Stimulated activated CD8-positive, alpha-beta memory T cell treated with anti-CD3 and anti-CD28 coated beads, Interleukin-12 subunit alpha, Interleukin-12 subunit beta, amount 100 ng/mL, for 24 hours (primary cell): Measurements from ENCODE around the gene MYLK2.
A peak's percentile ranks its signal among the peaks of the same experiment; 100 is the strongest.

ENCODE experiments used
- DNase-seq: peaks from one replicate; pipeline ENCODE4 v3.0.0-alpha.2; 2020; ENCODE audit errors: extremely low read depth

Gene MYLK2

DNA sequence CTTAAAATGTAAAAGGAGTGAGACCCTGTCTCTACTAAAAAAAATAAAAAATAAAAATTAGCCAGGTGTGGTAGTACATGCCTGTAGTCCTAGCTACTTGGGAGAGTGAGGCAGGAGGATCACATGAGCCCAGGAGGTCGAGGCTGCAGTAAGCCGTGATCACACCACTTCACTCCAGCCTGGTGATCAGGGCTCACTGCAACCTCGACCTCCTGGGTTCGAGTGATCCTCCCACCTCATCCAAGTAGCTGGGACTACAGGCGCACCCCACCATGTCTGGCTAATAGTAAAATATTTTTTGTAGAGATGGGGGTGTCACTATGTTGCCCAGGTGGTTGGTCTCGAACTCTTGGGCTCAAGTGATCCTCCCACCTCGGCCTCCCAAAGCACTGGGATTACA is 34.3 kb downstream of the MYLK2 start:
- no peak for DNase-seq

DNA sequence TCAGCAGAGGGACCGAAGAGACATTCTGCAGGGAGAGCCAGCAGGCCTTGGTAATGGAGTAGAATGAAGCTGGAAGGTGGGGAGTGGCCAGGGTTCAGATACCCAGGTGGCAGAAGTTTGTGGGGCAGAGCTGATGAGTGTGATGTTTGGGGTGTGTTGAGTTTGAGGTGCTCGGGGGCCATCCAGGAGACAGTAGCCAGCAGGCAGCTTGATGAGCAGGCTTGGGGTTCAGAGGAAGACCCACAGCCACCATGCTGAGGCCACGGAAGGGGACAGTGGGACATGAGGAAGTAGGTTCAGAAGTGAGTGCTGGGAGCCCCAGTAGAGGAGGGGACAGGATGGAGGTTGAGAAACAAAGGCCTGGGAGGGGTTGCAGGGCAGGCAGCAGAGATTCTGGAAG is 37.4 kb downstream of the MYLK2 start:
- DNase-seq: no peak

DNA sequence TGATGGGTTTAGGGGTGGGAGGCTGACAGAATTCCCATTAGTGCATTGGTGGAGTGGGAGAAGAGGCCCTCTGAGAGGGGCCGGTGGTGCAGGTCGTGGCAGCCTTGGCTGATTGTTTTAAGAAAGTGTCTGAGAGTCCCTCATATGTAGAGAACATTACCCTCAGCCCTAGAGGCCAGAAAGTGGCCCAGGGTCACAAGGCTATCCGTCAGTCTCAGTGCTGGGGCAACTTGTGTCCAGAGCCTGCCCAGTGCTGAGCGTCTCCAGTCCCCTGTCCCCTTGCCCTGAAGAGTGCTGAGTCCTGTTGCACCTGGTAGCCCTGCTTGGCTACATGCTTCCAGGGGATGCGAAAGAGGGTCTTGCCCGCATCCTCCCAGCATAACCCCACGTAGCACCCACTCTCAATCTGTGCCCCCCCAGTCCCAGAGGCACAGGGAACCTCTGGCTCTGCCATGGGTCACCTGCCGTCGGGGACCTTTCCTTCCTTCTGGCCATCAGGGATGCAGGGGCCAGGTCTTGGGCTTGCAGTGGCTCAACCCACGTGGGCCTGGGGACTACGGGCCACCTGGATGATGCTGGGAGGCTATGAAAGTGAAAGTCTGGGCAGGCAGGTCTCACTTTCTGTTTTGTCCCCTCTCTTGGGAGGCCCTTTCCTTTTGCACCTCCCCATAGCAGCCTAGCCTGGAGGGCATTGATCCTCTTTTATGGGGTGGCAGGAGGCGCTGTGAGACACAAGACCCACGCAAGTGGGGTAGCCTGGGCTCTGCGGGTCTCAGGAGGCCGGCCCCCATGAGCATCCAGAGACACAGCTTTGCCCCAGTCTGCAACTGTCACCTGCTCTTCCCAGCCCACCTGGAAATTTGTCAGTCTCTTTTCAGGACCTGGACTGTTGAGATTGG is 39.0 kb downstream of the MYLK2 start:
- DNase-seq: no peak

DNA sequence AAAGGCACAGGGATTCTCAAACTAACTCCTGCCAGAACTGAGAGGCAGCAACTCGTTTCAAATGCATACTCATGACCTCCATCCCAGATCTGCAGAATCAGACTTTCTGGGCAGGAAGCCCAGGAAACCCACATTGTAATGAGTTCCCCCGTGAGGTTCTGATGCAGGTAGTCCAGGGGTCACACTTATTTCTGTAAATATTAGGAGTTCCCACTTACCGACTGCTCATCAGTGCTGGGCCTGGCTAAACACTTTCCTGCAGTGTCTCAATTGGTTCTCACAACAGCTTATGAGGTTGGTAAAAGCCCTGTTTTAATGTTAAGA is 39.6 kb downstream of the MYLK2 start:
- no peak for DNase-seq

DNA sequence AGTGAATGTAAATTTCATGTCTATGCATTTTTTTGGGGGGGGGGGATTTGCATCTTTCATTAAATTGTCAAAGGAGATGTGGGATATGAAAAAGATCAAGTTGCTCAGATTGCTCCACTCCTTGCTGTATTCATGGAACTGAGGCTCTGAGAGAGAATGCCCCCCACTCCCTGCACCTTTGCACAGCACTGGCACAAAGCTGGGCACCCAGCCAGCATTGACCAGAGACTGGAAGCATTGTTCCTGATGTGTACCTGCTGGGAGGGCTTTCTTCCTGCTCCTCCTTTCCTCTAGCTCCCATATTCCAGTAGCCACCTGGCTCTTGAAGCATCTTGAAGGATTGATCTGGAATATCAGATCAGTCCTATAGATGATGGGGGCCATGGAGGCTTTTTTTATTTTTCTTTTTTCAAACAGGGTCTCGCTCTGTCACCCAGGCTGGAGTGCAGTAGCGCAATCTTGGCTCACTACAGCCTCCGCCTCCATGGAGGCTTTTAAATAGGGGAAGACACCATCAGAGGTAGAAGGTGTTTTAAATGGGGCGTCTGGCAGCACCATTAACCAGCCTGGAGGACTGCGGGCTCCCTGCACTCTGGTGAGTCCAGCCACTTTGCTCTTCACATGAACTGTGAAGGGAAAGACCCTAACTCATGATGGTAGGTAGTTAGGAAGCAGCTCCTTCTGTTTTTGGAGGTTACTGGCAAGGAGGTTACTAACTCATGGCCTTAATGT is 40.3 kb downstream of the MYLK2 start:
- no peak for DNase-seq

DNA sequence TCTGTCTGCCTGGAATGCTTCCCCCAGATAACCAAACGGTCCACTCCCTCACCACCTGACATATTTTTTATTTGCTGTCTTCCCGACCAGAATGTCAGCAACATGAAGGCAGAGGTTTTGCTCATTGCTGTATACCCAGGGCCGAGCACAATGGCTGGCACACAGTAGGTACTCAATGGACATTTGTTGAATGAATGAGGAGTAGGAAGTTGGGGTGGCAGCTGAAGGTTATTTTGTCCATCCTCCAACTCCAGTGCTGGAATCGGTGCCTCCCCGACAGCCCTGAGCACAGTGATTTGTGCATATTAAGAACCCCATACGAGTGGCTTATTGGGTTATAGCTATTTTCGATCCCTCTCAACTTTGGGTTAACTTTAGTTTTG is 40.8 kb downstream of the MYLK2 start:
- DNase-seq: no peak

DNA sequence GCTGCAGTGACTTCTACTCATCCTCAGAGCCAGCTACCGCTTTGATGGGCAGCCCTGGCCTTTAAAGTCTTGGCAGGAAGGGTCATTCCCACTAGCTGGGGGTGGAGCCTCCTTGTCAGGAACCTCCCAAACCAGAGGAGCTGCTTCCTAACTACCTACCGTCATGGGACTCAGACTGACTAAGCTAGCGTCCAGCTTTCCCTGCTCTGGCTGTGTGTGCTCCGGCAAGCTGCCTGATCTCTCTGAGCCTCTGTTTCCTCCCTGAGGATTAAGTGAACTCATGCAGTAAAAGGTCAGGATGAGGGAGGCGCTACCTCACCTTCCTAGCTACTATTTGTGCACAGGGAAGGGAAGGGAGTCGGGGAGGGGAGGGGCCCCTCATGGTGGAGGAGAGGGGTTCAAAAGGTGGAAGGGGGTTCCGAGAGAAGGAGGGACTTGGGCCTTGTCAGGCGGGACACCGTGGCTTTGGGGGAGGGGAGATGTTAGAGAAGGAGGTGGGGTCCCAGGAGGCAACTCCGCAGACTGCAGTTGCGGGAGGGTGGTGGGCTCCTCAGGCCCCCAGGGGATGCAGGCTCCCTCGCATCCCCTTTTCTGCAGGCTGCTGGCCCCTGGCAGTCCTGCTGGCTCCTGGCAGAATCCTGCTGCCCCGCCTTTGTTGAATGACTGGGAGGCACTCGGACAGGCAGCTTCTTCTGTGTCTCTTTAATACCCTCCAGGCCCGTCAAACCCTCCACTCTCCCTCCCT is 41.4 kb downstream of the MYLK2 start:
- no peak for DNase-seq

DNA sequence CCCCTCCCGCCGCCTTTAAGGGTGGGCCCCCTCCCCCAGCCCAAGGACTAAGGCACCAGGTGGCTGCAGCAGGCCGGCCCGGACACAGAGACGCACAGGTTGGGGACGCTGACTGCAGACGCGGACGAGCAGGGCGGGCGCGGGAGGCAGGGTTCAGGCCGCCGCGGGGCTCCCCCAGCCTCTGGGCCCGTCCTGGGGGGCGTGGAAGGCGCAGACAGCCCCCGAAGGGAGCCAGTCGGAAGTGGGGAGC is 41.9 kb downstream of the MYLK2 start:
- no peak for DNase-seq

DNA sequence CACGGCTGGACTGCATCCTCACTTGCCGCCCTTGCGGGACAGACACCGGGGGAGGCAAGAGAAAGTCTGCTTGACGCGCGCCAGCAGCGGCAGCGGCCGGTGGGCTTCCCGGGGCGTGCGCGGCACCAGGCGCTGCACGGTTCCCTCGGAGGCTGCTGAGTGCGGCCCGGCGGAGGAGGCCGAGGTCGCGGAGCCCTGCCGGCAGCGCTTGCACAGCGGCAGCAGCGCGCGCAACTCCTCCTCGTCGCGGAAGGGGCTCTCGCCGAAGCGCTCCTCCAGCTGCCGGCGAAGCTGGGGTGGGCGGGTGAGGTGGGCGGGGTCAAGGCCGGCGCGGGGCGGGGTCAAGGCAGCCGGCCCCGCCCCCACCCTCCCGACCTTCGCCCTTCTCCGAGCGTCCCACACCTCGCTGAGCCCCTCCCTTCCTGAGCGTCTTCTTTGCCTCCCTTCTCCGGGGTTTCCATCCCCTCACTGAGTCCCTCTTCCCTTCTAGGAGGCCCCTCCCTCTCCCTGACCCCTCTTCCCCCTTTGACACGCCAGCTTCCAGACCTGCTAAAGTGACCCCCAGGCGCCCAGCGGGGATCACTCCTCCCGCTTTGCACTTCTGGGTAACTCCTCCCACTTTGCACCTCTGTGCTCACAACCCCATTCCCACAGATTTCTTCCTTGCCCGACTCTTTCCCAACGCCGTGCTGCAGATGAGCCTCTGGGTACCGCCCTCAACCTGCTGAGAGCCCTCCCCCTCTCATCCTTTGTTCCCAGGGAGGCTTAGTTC is 42.4 kb downstream of the MYLK2 start:
- DNase-seq: peak; percentile 43

DNA sequence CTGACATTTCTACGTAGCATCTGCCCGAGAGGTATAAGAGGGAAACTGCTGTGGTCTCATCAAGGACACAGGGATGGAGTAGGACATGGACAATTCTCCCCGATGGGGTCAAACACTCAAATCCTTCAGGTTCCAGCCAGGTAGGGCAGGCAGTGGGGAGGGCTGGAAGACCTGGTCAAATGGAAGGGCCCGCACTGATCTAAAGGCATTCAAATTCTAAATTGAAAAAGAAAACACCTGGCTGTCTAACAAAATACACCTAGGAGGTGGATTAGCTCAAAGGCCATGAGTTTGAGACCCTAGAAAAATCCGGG is 43.0 kb downstream of the MYLK2 start:
- DNase-seq: no peak

DNA sequence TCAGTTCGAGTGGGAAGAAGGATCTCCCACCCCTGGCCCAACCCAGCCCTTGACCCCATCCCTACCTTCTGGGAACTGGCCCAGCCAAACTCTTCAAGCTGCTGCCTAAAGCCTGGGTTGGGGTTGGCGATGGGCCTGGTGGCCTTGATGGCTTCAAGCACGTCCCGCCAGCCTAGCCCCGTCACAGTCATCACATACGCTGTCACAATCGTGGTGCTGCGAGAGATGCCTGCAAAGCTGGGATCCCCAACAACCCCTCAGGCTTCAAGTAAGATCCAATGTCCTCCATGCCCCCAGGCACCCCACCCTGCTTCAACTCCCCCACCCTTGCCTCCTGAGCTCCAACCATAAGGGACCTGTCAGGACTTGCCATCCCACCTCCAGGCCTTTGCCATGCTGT is 43.4 kb downstream of the MYLK2 start:
- no peak for DNase-seq

DNA sequence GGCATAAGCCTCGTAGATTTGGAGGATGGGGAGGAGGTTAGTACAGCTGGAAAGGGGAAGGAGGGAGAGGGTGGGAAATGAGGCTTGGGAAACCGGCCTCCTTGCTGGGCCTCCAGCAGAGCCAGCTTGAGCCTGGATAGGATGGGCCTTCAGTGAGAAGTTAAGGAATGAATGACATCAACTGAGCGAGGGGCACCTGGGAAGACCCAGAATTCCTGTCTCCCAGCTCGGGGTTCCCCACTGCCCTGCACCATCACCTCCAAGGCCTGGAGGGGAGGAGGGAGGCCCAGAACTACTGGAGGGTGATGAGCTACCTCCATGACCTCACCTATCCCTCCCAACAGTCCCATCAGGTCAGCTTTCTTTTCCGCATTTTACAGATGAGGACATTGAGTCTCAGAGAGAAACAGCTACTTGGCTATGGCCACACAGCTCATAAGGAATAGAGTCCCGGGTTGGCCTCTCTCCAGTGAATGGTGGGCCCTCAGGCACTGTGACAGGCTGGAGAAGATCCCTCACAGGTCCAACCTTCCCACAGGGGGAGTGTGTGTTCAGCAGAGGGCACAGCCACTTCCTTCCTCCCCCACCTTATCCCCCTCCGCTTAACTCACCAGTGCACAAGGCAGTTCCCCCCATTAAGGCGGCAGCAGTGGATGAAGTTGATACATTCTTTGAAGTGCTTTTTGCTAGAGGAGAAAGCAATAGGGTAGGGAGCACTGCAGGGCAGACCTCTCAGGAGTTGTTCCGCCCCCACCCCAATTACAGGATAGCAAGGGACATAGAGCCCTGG is 44.3 kb downstream of the MYLK2 start:
- no peak for DNase-seq

DNA sequence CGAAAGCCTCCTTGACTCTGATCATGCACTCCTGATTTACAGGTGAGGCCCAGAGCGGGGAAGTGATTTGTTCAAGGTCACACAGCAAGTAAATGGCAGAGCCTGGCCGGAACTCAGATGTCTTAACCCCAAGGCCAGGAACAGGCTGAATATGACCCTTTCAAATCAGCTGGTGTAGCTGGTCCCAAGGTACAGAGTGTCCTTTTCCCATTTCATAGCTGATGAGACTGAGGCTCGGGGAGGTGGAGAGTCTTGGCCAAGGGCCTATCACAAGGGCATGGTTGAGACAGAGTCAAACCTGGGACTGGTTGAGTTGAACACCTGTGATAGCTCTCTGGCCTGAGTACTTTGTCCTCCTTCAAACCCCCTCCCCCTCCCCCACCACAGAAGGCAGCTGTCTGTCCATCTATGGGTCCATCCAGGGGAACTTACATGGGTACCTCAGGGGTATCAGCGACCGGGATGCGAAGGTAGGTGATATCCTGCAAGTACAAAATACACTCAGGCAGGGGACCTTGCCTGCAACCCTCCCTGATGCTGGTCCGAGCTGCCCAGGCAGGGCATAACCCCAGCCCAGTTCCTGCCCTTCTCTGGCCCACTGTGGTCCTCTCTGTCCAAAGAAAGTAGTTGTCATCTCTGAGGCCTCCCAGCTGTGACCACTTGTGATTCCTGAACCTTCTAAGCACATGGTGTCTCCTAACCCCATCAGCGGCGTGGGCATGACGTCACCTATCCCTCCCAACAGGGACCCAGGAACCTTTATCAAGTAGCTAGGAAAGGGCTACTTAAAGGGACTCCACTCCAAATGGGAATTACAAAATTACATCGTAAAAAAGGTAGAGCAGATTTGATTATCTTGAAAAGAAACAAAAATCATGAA is 45.6 kb downstream of the MYLK2 start:
- DNase-seq: no peak

DNA sequence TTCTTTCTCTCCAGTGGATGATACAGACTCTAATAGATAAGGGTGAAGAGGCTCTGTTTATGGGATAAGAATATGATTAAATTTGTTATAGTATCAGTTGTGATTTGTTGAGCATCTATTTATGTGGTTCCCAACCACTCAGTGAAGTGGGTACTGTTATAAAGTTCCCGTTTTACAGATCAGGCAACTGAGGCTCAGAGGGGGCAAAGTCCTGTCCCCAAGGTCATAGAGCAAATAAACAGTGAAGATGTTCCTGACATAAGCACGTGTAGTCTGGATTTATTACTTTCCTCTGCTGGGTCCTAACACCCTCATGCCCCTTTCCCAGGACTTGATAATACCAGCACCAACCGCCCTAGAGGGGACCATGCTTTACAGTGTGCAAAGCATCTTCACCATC is 47.1 kb downstream of the MYLK2 start:
- DNase-seq: no peak

DNA sequence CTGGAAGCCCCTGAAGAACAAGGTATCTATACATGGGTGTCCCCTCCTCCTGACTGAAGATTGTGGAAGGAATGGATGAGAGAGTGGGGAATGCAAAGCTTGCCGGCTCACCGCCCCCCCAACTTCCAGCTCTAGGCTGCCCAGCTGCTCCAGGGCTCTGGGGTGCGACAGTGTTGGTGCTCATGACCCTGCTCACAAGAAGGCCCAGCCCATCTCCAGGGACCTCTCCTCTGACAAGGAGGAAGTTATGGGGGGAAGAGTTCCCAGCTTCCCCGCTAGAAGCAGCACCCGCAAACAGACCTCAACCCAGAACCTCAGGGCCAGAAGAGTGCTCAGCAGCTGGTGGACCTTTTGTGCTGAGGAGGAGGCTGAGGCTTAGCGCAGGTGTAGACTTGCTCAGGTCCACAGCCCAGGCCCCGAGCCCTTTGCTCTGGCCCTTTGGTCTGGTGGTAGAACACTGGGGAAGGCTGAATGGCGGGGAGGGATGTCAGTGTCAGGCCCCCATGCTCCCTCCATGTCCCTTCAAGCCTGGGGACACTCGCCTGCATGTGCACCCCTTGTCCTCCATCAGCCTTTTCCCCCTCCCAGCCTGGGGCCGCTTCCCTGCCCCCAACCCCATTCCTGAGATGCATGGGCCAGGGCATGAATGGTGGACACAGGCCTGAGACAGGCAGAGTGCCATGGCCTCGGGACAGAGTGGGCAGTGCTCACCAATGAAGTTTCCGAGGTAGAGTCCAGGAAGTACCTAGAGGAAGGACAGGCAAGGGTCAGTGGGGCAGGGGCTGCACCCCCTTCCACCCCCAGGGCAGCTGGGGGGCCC is 49.9 kb downstream of the MYLK2 start:
- DNase-seq: no peak

DNA sequence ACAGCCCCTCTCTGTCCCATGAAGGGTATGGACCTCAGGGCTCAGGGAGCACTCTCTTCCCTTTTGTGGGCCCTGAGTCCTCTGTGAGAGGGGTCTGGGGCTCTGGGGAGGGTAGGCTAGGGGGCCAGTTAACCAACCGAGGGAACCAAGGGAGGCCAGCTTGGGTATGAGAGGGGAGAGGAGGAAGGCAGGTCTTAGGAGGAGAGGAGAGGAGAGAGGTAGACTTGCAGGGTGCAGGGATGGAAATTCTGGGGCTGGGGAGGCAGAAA is 50.5 kb downstream of the MYLK2 start:
- no peak for DNase-seq

DNA sequence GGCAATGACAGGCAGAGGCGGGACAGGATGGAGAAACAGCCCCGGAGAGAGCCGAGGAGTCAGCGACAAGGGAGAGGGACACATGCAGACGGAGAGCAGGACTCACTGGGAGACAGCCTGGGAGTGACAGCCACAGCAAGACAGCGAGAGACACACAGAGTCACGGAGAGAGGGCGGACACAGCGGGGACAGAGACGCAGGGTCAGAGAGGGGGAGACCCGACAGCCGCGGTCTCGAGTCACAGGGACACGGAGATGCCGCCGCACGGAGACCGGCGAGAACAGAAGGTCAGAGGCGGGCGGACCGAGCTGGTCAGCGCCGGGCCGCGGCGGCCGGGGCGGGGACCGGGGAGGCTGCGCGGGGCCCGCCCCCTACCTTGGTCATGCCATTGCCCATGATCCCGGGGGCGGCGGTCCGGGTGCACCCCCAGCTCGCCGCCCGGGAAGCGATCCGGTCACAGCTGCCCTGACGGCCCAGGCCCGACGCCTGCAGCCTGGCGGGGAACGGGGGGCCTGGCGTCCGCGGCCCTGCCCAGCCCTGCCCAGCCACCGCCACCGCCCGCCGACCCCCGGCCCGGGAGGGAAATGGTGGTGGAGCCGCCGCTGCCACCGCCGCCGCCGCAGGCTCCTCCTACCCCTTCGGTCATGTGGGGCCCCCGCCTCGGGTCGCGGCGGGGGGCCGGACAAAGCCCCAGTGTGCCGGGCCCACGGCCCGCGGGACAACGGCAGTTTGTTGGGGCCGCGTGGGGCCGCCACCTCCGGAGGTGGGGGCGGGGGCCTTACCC is 51.0 kb downstream of the MYLK2 start, which contains the start of the genes DUSP15 and TTLL9:
DUSP15 (minus strand) TSS at position 586 of the 784 bp plus-strand sequence; CDS start at position 396, 190 bp downstream.
TTLL9 (plus strand) TSS at position 693 of the 784 bp plus-strand sequence. CDS start 493 bp downstream, outside the sequence.
- DNase-seq: no peak

DNA sequence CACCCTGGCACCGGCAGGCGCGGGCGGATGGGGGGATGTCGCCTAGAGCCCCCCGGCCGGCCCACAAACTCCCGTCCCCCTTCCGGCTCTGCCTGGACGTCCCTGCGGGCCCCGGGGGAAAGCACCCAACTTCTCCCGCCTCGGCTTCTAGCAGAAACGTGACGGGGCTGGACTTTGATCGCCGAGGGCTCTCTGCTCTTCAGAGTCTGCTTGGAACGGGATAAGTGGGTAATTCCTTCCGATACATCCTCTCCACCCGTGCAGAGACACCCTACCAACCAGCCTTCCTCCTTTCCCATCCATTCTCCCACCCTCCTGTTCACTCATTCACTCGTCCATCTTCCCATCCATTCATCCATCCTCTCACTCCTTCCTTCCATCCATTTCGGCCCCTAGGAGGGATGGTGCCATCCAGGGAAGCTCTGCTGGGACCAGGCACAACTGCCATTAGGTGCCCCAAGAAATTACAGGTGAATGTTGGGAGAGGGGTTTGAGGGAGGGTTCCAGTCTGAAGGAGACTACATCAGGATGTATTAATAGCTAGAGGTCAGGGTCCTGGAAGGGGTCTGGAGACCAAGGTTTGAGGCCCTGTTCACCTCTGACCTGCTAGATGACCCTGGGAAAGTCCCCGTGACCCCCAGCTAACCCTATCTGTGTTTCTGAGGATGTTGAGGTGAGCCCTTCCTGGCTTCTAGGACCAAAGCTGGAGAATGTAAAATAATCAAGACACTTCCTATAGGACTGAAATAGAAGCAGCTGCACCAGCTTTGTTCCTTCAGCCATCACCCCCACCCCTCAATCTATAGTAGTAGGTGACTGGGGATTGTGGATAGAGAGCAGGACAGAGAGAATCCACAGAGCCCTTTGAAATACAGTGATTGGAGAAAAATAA is 51.8 kb downstream of the MYLK2 start:
- no peak for DNase-seq
